Measurements from ENCODE around the gene DBNDD1.

Gene DBNDD1

GRCh38 chr16:89987169-89987568, 32.1 kb downstream of the DBNDD1 start:
- no peak overlapping the region for H3K27ac ChIP-seq (ENCODE audit: low read length)
- H3K4me1 ChIP-seq (ENCODE audit: control insufficient read depth, insufficient read depth, low read length): no peaks in the 10 kb centered on the region
- H3K9me3 ChIP-seq (ENCODE audit: control insufficient read depth in 2 of 2, low read length in 2 of 2): no peaks in the 10 kb centered on the region
- no peak overlapping the region for H3K4me3 ChIP-seq (ENCODE audit: low read length in 2 of 2)
- H3K27me3 ChIP-seq (ENCODE audit: control insufficient read depth in 1 of 2, insufficient read depth in 2 of 2, low read length in 2 of 2): no peaks in the 10 kb centered on the region
- H3K36me3 ChIP-seq (ENCODE audit: control insufficient read depth in 2 of 2, insufficient read depth in 2 of 2, low read length in 2 of 2): peaks cover 32 to 51% of the 10 kb centered on the region in 2 donors
- H3K9ac ChIP-seq (ENCODE audit: low read length in 2 of 2): no peak overlapping the region

GRCh38 chr16:89986600-89986999, 32.7 kb downstream of the DBNDD1 start:
- Histone ChIP-seq H3K36me3 (ENCODE audit: control insufficient read depth in 2 of 2, insufficient read depth in 2 of 2, low read length in 2 of 2) (peaks cover 34 to 54% of the 10 kb centered on the region in 2 donors), H3K9ac (ENCODE audit: low read length in 2 of 2) (no peak overlapping the region), H3K9me3 (ENCODE audit: control insufficient read depth in 2 of 2, low read length in 2 of 2) (no peaks in the 10 kb centered on the region), H3K4me3 (ENCODE audit: low read length in 2 of 2) (no peak overlapping the region), H3K27me3 (ENCODE audit: control insufficient read depth in 1 of 2, insufficient read depth in 2 of 2, low read length in 2 of 2) (no peaks in the 10 kb centered on the region), H3K4me1 (ENCODE audit: control insufficient read depth, insufficient read depth, low read length) (no peaks in the 10 kb centered on the region), H3K27ac (ENCODE audit: low read length) (no peak overlapping the region)

GRCh38 chr16:89985219-89985618, 34.0 kb downstream of the DBNDD1 start:
- peaks cover 36 to 52% of the 10 kb centered on the region in 2 donors for H3K36me3 ChIP-seq (ENCODE audit: control insufficient read depth in 2 of 2, insufficient read depth in 2 of 2, low read length in 2 of 2)
- H3K27me3 ChIP-seq (ENCODE audit: control insufficient read depth in 1 of 2, insufficient read depth in 2 of 2, low read length in 2 of 2): no peaks in the 10 kb centered on the region
- H3K4me1 ChIP-seq (ENCODE audit: control insufficient read depth, insufficient read depth, low read length): no peaks in the 10 kb centered on the region
- no peak overlapping the region for H3K4me3 ChIP-seq (ENCODE audit: low read length in 2 of 2)
- H3K27ac ChIP-seq (ENCODE audit: low read length): no peak overlapping the region
- no peak overlapping the region for H3K9ac ChIP-seq (ENCODE audit: low read length in 2 of 2)
- no peaks in the 10 kb centered on the region for H3K9me3 ChIP-seq (ENCODE audit: control insufficient read depth in 2 of 2, low read length in 2 of 2)

DNA sequence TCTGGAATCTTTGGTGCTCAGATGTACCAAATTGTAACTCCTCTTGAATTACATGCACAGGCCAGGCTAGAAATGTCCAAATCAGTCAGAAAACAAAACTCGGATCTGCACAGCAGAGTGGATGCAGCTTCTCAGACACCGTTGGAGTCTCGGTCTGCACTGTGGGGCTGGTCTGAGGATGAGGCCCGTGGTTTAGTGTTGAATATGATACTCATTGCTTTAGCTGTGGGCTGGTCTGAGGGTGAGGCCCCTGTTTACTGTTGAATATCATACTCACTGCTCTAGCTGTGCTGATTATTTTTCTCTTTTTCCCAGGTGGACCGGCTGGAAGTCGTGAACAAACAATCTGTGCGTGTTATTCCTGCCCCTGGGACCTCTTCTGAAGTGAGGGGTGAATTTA, 35.0 kb downstream of the DBNDD1 start:
- H3K27me3 ChIP-seq (ENCODE audit: control insufficient read depth in 1 of 2, insufficient read depth in 2 of 2, low read length in 2 of 2): no peaks in the 10 kb centered on the region
- no peaks in the 10 kb centered on the region for H3K9me3 ChIP-seq (ENCODE audit: control insufficient read depth in 2 of 2, low read length in 2 of 2)
- no peak overlapping the region for H3K4me3 ChIP-seq (ENCODE audit: low read length in 2 of 2)
- H3K27ac ChIP-seq (ENCODE audit: low read length): no peak overlapping the region
- no peaks in the 10 kb centered on the region for H3K4me1 ChIP-seq (ENCODE audit: control insufficient read depth, insufficient read depth, low read length)
- H3K36me3 ChIP-seq (ENCODE audit: control insufficient read depth in 2 of 2, insufficient read depth in 2 of 2, low read length in 2 of 2): peaks cover 43 to 55% of the 10 kb centered on the region in 2 donors
- no peak overlapping the region for H3K9ac ChIP-seq (ENCODE audit: low read length in 2 of 2)

DNA sequence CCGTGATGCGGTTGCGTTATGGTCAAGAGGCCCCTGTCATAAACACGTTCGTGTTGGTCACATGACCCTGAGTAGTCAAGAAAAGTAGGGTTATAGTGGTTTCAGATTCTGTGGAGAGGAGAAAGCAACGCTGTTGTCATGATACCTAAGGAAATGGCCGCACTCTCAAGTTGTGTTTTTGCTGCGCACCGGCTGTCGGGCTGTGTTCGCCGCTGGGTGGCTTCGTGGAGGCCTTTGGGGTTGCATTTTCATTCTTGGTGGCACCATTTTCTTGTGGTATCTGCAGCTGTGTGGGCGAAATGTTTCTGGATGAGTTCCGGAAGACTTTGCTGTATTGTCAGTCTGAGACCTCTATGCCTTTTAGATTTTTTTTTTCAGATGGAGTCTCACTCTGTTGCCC, 35.7 kb downstream of the DBNDD1 start:
- Histone ChIP-seq H3K9me3 (ENCODE audit: control insufficient read depth in 2 of 2, low read length in 2 of 2) (no peaks in the 10 kb centered on the region), H3K27ac (ENCODE audit: low read length) (no peak overlapping the region), H3K9ac (ENCODE audit: low read length in 2 of 2) (no peak overlapping the region), H3K4me3 (ENCODE audit: low read length in 2 of 2) (no peak overlapping the region), H3K27me3 (ENCODE audit: control insufficient read depth in 1 of 2, insufficient read depth in 2 of 2, low read length in 2 of 2) (no peaks in the 10 kb centered on the region), H3K36me3 (ENCODE audit: control insufficient read depth in 2 of 2, insufficient read depth in 2 of 2, low read length in 2 of 2) (peaks cover 43 to 59% of the 10 kb centered on the region in 2 donors), H3K4me1 (ENCODE audit: control insufficient read depth, insufficient read depth, low read length) (no peaks in the 10 kb centered on the region)

GRCh38 chr16:89982318-89982717, 36.9 kb downstream of the DBNDD1 start:
- no peak overlapping the region for H3K9ac ChIP-seq (ENCODE audit: low read length in 2 of 2)
- H3K27me3 ChIP-seq (ENCODE audit: control insufficient read depth in 1 of 2, insufficient read depth in 2 of 2, low read length in 2 of 2): no peaks in the 10 kb centered on the region
- H3K27ac ChIP-seq (ENCODE audit: low read length): no peak overlapping the region
- H3K4me1 ChIP-seq (ENCODE audit: control insufficient read depth, insufficient read depth, low read length): no peaks in the 10 kb centered on the region
- H3K36me3 ChIP-seq (ENCODE audit: control insufficient read depth in 2 of 2, insufficient read depth in 2 of 2, low read length in 2 of 2): peaks cover 49 to 62% of the 10 kb centered on the region in 2 donors
- no peak overlapping the region for H3K4me3 ChIP-seq (ENCODE audit: low read length in 2 of 2)
- no peaks in the 10 kb centered on the region for H3K9me3 ChIP-seq (ENCODE audit: control insufficient read depth in 2 of 2, low read length in 2 of 2)

DNA sequence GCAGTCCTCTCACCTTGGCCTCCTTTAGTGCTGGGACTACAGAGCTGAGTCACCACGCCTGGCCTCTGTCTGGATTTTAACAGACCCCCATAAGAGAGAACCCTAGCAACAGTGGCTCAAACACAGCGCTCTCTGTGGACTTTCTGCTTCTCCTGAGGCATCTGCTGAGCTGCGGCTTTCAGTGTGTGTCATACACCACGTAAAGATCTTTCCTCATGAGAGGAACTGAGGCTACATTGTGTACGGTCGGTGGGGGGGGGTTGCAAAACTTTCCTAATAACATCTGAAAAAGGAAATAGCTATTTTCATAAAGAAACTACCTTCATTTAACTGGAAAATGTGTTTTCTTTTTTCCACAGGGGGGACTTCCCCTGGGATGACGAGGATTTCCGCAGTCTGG, 37.8 kb downstream of the DBNDD1 start:
- Histone ChIP-seq H3K27me3 (ENCODE audit: control insufficient read depth in 1 of 2, insufficient read depth in 2 of 2, low read length in 2 of 2) (no peaks in the 10 kb centered on the region), H3K27ac (ENCODE audit: low read length) (no peak overlapping the region), H3K4me1 (ENCODE audit: control insufficient read depth, insufficient read depth, low read length) (no peaks in the 10 kb centered on the region), H3K36me3 (ENCODE audit: control insufficient read depth in 2 of 2, insufficient read depth in 2 of 2, low read length in 2 of 2) (peaks cover 49 to 57% of the 10 kb centered on the region in 2 donors), H3K4me3 (ENCODE audit: low read length in 2 of 2) (no peak overlapping the region), H3K9ac (ENCODE audit: low read length in 2 of 2) (no peak overlapping the region), H3K9me3 (ENCODE audit: control insufficient read depth in 2 of 2, low read length in 2 of 2) (no peaks in the 10 kb centered on the region)

DNA sequence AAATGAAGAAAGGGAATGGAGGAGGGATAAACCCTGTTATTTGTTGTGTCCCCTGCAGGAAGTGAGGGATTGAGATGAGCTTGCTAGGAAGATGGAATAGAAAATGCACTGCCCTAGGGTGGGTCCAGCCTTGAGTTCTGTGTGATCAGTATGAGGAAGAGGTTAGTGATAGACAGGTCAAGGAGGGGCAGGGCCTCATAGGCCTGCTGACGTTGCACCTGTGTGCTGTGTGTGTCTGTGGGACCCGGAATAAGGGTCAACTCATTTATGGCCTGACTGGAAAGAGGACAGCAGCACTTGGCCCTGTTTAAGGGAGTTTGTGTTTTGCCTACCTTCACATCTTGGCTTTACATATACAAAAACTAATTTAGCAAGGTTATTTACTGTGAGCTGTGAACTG, 44.4 kb downstream of the DBNDD1 start:
- H3K36me3 ChIP-seq (ENCODE audit: control insufficient read depth in 2 of 2, insufficient read depth in 2 of 2, low read length in 2 of 2): peaks cover 10 to 11% of the 10 kb centered on the region in 2 donors

DNA sequence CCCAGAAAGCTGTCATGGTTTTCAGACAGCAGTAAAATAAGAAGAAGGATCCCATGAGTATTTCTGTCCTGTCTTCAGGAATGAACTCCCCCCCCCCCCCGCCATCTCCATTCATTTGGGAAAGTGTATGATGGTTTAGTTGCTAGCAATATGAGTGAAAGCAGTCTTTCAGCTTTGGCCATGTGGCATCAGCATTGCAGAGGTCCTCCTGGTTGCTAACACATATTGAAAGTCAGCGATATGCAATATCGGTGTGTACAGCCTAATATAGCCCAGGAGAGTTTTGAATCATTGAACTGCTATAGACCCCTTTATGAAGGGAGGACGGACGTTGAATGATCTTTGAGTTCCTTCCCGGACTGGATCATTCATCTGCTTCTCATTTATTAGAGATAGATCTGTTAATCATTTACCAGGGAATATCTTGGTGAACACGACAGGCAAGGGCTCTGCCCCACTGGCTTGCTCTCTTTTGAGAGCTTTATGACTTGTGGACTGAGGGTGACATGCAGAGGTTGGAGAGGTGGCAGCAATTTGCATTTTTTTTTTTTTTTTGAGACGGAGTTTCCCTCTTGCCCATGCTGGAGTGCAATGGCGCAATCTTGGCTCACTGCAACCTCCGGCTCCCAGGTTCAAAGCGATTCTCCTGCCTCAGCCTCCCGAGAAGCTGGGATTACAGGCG, 45.5 kb downstream of the DBNDD1 start:
- Histone ChIP-seq H3K36me3 (ENCODE audit: control insufficient read depth in 2 of 2, insufficient read depth in 2 of 2, low read length in 2 of 2) (peaks cover 6 to 8% of the 10 kb centered on the region in 2 donors), H3K9ac (ENCODE audit: low read length in 2 of 2) (peak overlapping the region in 1 of 2 donors; percentile 90), H3K27ac (ENCODE audit: low read length) (no peak overlapping the region), H3K9me3 (ENCODE audit: control insufficient read depth in 2 of 2, low read length in 2 of 2) (no peaks in the 10 kb centered on the region), H3K4me1 (ENCODE audit: control insufficient read depth, insufficient read depth, low read length) (peaks cover 25% of the 10 kb centered on the region), H3K27me3 (ENCODE audit: control insufficient read depth in 1 of 2, insufficient read depth in 2 of 2, low read length in 2 of 2) (no peaks in the 10 kb centered on the region), H3K4me3 (ENCODE audit: low read length in 2 of 2) (peak overlapping the region; percentile 73 to 93)

More for the DNA sequence above, 44.4 kb downstream of the DBNDD1 start:
- peaks cover 25% of the 10 kb centered on the region for H3K4me1 ChIP-seq (ENCODE audit: control insufficient read depth, insufficient read depth, low read length)
- H3K4me3 ChIP-seq (ENCODE audit: low read length in 2 of 2): no peak overlapping the region
- no peak overlapping the region for H3K9ac ChIP-seq (ENCODE audit: low read length in 2 of 2)
- no peaks in the 10 kb centered on the region for H3K27me3 ChIP-seq (ENCODE audit: control insufficient read depth in 1 of 2, insufficient read depth in 2 of 2, low read length in 2 of 2)
- no peak overlapping the region for H3K27ac ChIP-seq (ENCODE audit: low read length)
- no peaks in the 10 kb centered on the region for H3K9me3 ChIP-seq (ENCODE audit: control insufficient read depth in 2 of 2, low read length in 2 of 2)

GRCh38 chr16:89973235-89973634, 46.0 kb downstream of the DBNDD1 start:
- Histone ChIP-seq H3K4me1 (ENCODE audit: control insufficient read depth, insufficient read depth, low read length) (peaks cover 25% of the 10 kb centered on the region), H3K4me3 (ENCODE audit: low read length in 2 of 2) (peak overlapping the region; percentile 73 to 93), H3K27ac (ENCODE audit: low read length) (peak overlapping the region; percentile 85), H3K9ac (ENCODE audit: low read length in 2 of 2) (peak overlapping the region; percentile 90 to 94), H3K9me3 (ENCODE audit: control insufficient read depth in 2 of 2, low read length in 2 of 2) (no peaks in the 10 kb centered on the region), H3K27me3 (ENCODE audit: control insufficient read depth in 1 of 2, insufficient read depth in 2 of 2, low read length in 2 of 2) (no peaks in the 10 kb centered on the region), H3K36me3 (ENCODE audit: control insufficient read depth in 2 of 2, insufficient read depth in 2 of 2, low read length in 2 of 2) (peaks cover 5 to 6% of the 10 kb centered on the region in 2 donors)

Data from stomach smooth muscle (tissue), 2 donors.